ENCODE measurements around the gene KRT15. TPM values are rescaled to one million over a fixed set of nuclear protein-coding genes. Genes with fewer than 3 reads are reported as not detected.

The KRT15 gene
- polyA plus RNA-seq, 4 donors: 0.72 to 3.1 (median 1.6) TPM

- DNase-seq (ENCODE audit: low read depth in 4 of 4, low spot score in 3 of 4): no peak
Measured at GRCh38 chr17:41505809-41506767, 12.6 kb downstream of the KRT15 start.

- no peak for DNase-seq (ENCODE audit: low read depth in 4 of 4, low spot score in 3 of 4)
Measured at GRCh38 chr17:41505007-41505808, 13.5 kb downstream of the KRT15 start, which contains the start of gene KRT13. KRT13 (minus strand) TSS chr17:41505612; CDS start chr17:41505550, 62 bp downstream.

GRCh38 chr17:41504246-41504977 is 14.3 kb downstream of the KRT15 start:
- DNase-seq (ENCODE audit: low read depth in 4 of 4, low spot score in 3 of 4): no peak

GRCh38 chr17:41503202-41503601 is 15.5 kb downstream of the KRT15 start:
- no peak for DNase-seq (ENCODE audit: low read depth in 4 of 4, low spot score in 3 of 4)

GRCh38 chr17:41500131-41500911 is 18.4 kb downstream of the KRT15 start:
- no peak for DNase-seq (ENCODE audit: low read depth in 4 of 4, low spot score in 3 of 4)

- DNase-seq (ENCODE audit: low read depth in 4 of 4, low spot score in 3 of 4): no peak
Measured at GRCh38 chr17:41499714-41500113, 19.0 kb downstream of the KRT15 start.

- DNase-seq (ENCODE audit: low read depth in 4 of 4, low spot score in 3 of 4): no peak
Measured at GRCh38 chr17:41498276-41498675, 20.4 kb downstream of the KRT15 start.

GRCh38 chr17:41496803-41497484 is 21.7 kb downstream of the KRT15 start:
- DNase-seq (ENCODE audit: low read depth in 4 of 4, low spot score in 3 of 4): peak in 2 of 4 donors; percentile 50 to 52

GRCh38 chr17:41494524-41494923 is 24.2 kb downstream of the KRT15 start:
- DNase-seq (ENCODE audit: low read depth in 4 of 4, low spot score in 3 of 4): no peak

- DNase-seq (ENCODE audit: low read depth in 4 of 4, low spot score in 3 of 4): peak in 2 of 4 donors; percentile 36 to 38
Measured at GRCh38 chr17:41492771-41493170, 25.9 kb downstream of the KRT15 start.

- DNase-seq (ENCODE audit: low read depth in 4 of 4, low spot score in 3 of 4): no peak
Measured at GRCh38 chr17:41492351-41492750, 26.3 kb downstream of the KRT15 start.

- DNase-seq (ENCODE audit: low read depth in 4 of 4, low spot score in 3 of 4): no peak
Measured at GRCh38 chr17:41491476-41491875, 27.2 kb downstream of the KRT15 start.

GRCh38 chr17:41490000-41490990 is 28.4 kb downstream of the KRT15 start:
- DNase-seq (ENCODE audit: low read depth in 4 of 4, low spot score in 3 of 4): no peak

- DNase-seq (ENCODE audit: low read depth in 4 of 4, low spot score in 3 of 4): no peak
Measured at GRCh38 chr17:41489531-41489930, 29.2 kb downstream of the KRT15 start, which contains the start of gene KRT36. KRT36 (minus strand) TSS chr17:41489910; CDS start chr17:41489864, 46 bp downstream.

- DNase-seq (ENCODE audit: low read depth in 4 of 4, low spot score in 3 of 4): no peak
Measured at GRCh38 chr17:41486809-41487530, 31.7 kb downstream of the KRT15 start.

GRCh38 chr17:41486316-41486715 is 32.4 kb downstream of the KRT15 start:
- DNase-seq (ENCODE audit: low read depth in 4 of 4, low spot score in 3 of 4): no peak
